Brain pericyte (primary cell): ENCODE results near the gene PCDHAC2.

Experiments
- DNase-seq: peaks from one replicate; pipeline ENCODE4 v3.0.0-alpha.2; 2012; ENCODE audit warnings: low read depth, low spot score

Gene PCDHAC2

GRCh38 chr5:140986117-140986521 is 19.8 kb downstream of the PCDHAC2 start:
- DNase-seq: no peak

- no peak for DNase-seq
These were observed 21.8 kb downstream of the PCDHAC2 start for GRCh38 chr5:140988100-140988499.

- no peak for DNase-seq
These were observed 22.3 kb downstream of the PCDHAC2 start for GRCh38 chr5:140988608-140989007.

- no peak for DNase-seq
These were observed 23.2 kb downstream of the PCDHAC2 start for GRCh38 chr5:140989254-140990020.

GRCh38 chr5:140992828-140993227 is 26.6 kb downstream of the PCDHAC2 start:
- DNase-seq: no peak

- DNase-seq: no peak
These were observed 29.8 kb downstream of the PCDHAC2 start for GRCh38 chr5:140996060-140996459.

- no peak for DNase-seq
These were observed 32.7 kb downstream of the PCDHAC2 start for GRCh38 chr5:140998921-140999410.

- DNase-seq: no peak
These were observed 35.2 kb downstream of the PCDHAC2 start for GRCh38 chr5:141001446-141001843.

- DNase-seq: no peak
These were observed 35.7 kb downstream of the PCDHAC2 start for GRCh38 chr5:141001844-141002604.

GRCh38 chr5:141002605-141002965 is 36.3 kb downstream of the PCDHAC2 start:
- DNase-seq: no peak

- no peak for DNase-seq
These were observed 36.8 kb downstream of the PCDHAC2 start for GRCh38 chr5:141003031-141003430.

GRCh38 chr5:141003791-141004611 is 37.7 kb downstream of the PCDHAC2 start:
- DNase-seq: no peak

- DNase-seq: no peak
These were observed 41.5 kb downstream of the PCDHAC2 start for GRCh38 chr5:141007791-141008190.

GRCh38 chr5:141010047-141010793 is 43.9 kb downstream of the PCDHAC2 start:
- DNase-seq: no peak

- no peak for DNase-seq
These were observed 51.7 kb downstream of the PCDHAC2 start for GRCh38 chr5:141017943-141018342.
